ENCODE results near the gene DHDH.

Gene DHDH

DNA sequence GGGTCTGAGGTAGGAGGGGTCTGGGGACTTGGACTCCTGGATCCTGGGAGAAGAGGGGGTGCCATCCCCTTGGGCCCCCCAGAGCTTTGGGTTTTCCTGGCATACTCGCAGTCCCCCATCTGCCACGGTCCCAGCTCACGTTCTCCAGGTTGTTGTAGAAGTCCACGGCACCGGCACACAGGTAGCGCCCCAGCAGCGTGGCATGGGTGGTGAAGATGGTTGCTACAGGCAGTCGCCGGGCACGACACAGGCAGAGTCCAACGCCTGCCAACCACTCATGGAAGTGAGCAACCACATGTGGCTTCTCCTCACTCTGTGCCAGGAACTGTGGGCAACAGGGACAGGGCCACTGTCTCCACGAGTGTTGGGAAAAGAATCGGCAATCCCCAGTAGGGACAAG is 52.2 kb downstream of the DHDH start:
- peaks cover 3% of the 10 kb centered on the region for H3K27me3 Mint-ChIP-seq (ENCODE audit: low read depth, poor library complexity)
- H3K4me3 Mint-ChIP-seq, result no peak overlapping the region
- TF ChIP-seq, protein P1, sequence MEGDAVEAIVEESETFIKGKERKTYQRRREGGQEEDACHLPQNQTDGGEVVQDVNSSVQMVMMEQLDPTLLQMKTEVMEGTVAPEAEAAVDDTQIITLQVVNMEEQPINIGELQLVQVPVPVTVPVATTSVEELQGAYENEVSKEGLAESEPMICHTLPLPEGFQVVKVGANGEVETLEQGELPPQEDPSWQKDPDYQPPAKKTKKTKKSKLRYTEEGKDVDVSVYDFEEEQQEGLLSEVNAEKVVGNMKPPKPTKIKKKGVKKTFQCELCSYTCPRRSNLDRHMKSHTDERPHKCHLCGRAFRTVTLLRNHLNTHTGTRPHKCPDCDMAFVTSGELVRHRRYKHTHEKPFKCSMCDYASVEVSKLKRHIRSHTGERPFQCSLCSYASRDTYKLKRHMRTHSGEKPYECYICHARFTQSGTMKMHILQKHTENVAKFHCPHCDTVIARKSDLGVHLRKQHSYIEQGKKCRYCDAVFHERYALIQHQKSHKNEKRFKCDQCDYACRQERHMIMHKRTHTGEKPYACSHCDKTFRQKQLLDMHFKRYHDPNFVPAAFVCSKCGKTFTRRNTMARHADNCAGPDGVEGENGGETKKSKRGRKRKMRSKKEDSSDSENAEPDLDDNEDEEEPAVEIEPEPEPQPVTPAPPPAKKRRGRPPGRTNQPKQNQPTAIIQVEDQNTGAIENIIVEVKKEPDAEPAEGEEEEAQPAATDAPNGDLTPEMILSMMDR (IDR thresholded peaks at IDR 0.05), result no peak
- H3K9me3 Mint-ChIP-seq, result no peaks in the 10 kb centered on the region
- no peak overlapping the region for H3K27ac Mint-ChIP-seq
- H3K36me3 Mint-ChIP-seq (ENCODE audit: low read depth), result peaks cover 72% of the 10 kb centered on the region
- DNase-seq, result no peak
- peaks cover 8% of the 10 kb centered on the region for H3K4me1 Mint-ChIP-seq

DNA sequence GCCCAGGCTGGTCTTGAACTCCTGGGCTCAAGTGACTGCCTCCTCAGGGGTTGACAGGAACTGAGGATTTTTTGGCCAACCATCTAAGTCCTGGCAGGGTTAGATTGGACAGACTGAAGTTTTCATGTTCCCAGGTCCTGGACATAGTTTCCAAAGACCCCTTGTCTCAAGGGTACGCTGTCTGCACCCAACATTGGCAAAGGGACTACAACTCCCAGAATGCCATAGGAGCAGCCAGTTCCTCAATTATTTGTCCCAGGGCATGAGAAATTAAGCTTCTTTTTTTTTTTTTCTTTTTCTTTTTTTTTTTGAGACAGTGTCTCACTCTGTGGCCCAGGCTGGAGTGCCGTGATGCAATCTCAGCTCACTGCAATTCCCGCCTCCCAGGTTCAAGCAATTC is 52.7 kb downstream of the DHDH start:
- Mint-ChIP-seq H3K4me3 (no peak overlapping the region), H3K4me1 (peaks cover 13% of the 10 kb centered on the region), H3K9me3 (no peaks in the 10 kb centered on the region), H3K27ac (no peak overlapping the region), H3K36me3 (ENCODE audit: low read depth) (peaks cover 71% of the 10 kb centered on the region), H3K27me3 (ENCODE audit: low read depth, poor library complexity) (peaks cover 1% of the 10 kb centered on the region)
- DNase-seq, result no peak
- TF ChIP-seq, protein P1 (IDR thresholded peaks at IDR 0.05), result no peak

DNA sequence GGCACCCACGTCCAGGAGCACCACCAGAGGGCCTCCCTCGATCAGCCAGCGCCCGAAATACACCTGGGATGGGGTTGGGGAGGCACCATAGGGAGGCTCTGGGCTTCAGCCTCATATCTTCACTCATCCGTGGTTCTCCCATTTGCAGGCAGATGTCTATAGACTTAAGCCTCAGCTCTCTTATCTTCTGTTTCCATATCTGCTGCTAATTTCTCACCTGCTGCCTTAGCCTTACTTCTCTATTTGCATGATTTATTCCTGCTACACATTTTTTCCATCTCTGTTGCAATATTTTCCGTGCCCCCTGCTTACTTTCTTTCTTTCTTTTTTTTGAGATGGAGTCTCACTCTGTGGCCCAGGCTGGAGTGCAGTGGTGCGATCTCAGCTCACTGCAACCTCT is 53.8 kb downstream of the DHDH start:
- DNase-seq, result no peak
- Mint-ChIP-seq H3K36me3 (ENCODE audit: low read depth) (peaks cover 60% of the 10 kb centered on the region), H3K4me3 (no peak overlapping the region), H3K4me1 (peaks cover 19% of the 10 kb centered on the region), H3K27ac (peak overlapping the region; percentile 56), H3K9me3 (no peaks in the 10 kb centered on the region), H3K27me3 (ENCODE audit: low read depth, poor library complexity) (no peaks in the 10 kb centered on the region)
- TF ChIP-seq, protein P1 (IDR thresholded peaks at IDR 0.05), result no peak

DNA sequence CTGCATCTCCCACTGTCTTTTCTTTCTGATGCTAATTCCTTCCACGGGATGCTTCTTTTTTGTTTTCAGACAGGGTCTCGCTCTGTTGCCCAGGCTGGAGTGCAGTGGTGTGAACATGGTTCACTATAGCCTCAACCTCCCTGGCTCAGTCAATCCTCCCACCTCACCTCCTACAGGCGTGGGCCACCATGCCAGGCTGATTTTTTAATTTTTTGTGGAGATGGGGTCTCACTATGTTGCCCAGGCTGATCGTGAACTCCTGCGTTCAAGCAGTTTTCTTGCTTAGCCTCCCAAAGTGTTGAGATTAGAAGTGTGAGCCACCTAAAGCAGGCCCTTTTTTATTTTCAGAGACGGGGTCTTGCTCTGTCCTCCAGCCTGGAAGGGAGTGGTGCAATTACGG is 54.8 kb downstream of the DHDH start:
- Mint-ChIP-seq H3K27ac (no peak overlapping the region), H3K4me3 (no peak overlapping the region), H3K9me3 (no peaks in the 10 kb centered on the region), H3K36me3 (ENCODE audit: low read depth) (peaks cover 54% of the 10 kb centered on the region), H3K4me1 (peaks cover 22% of the 10 kb centered on the region), H3K27me3 (ENCODE audit: low read depth, poor library complexity) (no peaks in the 10 kb centered on the region)
- no peak for DNase-seq
- TF ChIP-seq, protein P1 (IDR thresholded peaks at IDR 0.05), result no peak

DNA sequence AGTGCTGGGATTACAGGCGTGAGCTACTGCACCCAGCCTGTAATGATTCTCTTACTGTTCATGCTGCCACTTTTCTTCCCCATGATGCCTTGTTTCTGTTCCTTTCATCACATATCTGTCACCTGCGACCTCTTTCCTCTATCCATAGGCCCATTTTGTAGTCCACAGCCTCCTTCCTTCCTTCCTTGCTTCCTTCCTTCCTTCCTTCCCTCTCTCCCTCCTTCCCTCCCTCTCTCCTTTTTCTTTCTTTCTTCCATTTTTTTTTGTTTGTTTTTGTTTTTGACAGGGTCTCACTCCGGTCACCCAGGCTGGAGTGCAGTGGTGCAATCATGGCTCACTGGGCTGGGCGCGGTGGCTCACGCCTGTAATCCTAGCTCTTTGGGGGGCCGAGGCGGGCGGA is 55.4 kb downstream of the DHDH start:
- Mint-ChIP-seq H3K27me3 (ENCODE audit: low read depth, poor library complexity) (no peaks in the 10 kb centered on the region), H3K27ac (peak overlapping the region; percentile 36), H3K9me3 (no peaks in the 10 kb centered on the region), H3K4me3 (no peak overlapping the region), H3K4me1 (peaks cover 26% of the 10 kb centered on the region), H3K36me3 (ENCODE audit: low read depth) (peaks cover 49% of the 10 kb centered on the region)
- DNase-seq, result no peak
- TF ChIP-seq, protein P1 (IDR thresholded peaks at IDR 0.05), result no peak

DNA sequence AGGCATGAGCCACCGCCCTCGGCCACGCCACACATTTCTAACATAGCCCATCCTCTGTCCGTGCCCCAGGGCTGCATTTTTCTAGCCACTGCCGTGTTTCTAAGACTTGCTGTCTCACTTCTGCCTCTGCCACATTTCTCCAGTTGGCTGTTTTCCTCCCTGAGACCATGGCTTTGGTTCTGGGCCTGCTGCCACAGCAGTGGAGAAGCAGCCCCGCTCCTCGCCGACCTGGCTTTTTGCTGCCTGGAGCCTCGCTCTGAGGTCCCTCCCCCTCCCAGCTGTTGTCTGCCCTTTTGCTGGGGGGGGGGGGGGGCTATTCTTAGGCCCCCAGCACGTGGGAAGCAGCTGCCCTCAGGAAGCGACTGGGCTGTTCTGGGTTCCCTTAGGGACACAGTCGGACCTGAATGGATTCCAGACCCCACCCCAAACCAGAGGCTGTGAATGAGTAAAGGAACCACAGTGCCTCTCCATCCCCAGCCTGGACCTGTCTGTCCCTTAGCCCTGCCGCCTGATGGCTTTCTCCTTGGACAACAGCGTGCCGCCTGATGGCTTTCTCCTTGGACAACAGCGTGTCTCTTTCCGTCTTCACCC is 56.3 kb downstream of the DHDH start:
- Mint-ChIP-seq H3K9me3 (no peaks in the 10 kb centered on the region), H3K4me3 (peak overlapping the region; percentile 2), H3K27me3 (ENCODE audit: low read depth, poor library complexity) (no peaks in the 10 kb centered on the region), H3K36me3 (ENCODE audit: low read depth) (peaks cover 49% of the 10 kb centered on the region), H3K4me1 (peaks cover 36% of the 10 kb centered on the region), H3K27ac (peak overlapping the region; percentile 23)
- DNase-seq, result no peak
- TF ChIP-seq, protein P1 (IDR thresholded peaks at IDR 0.05), result no peak
